HG02840 (cell line): ENCODE measurements around the gene SCGB2A2.

ENCODE experiments used
- ATAC-seq: cut with Tn5 transposase; IDR thresholded peaks from one replicate; pipeline ENCODE4 v1.9.1; 2021; ENCODE audit warnings: mild to moderate bottlenecking, moderate library complexity, moderate number of reproducible peaks; ENCODE audit not compliant: unreplicated experiment, low FRiP score

SCGB2A2 gene

GRCh38 chr11:62269654-62270278 lies at the start of gene SCGB2A2:
Gene SCGB2A2 (plus strand): TSS chr11:62270158. CDS start chr11:62270217, 59 bp downstream.
- no peak for ATAC-seq

- ATAC-seq: no peak
Measured at GRCh38 chr11:62221498-62221897, 48.5 kb upstream of the SCGB2A2 start.

- no peak for ATAC-seq
Measured at GRCh38 chr11:62223095-62223494, 46.9 kb upstream of the SCGB2A2 start.

GRCh38 chr11:62233730-62234129 lies 36.2 kb upstream of the SCGB2A2 start:
- ATAC-seq: no peak

- ATAC-seq: no peak
Measured at GRCh38 chr11:62236187-62236586, 33.8 kb upstream of the SCGB2A2 start.

GRCh38 chr11:62237499-62237898 lies 32.5 kb upstream of the SCGB2A2 start:
- no peak for ATAC-seq

- ATAC-seq: no peak
Measured at GRCh38 chr11:62238151-62238550, 31.8 kb upstream of the SCGB2A2 start.

GRCh38 chr11:62241095-62241494 lies 28.9 kb upstream of the SCGB2A2 start:
- no peak for ATAC-seq

GRCh38 chr11:62242021-62242420 lies 27.9 kb upstream of the SCGB2A2 start, which contains the start of gene SCGB1D2:
Gene SCGB1D2 (plus strand): TSS chr11:62242239. CDS start chr11:62242308, 69 bp downstream.
- ATAC-seq: no peak

- ATAC-seq: no peak
Measured at GRCh38 chr11:62245271-62245753, 24.6 kb upstream of the SCGB2A2 start.

- no peak for ATAC-seq
Measured at GRCh38 chr11:62251698-62252097, 18.3 kb upstream of the SCGB2A2 start.

GRCh38 chr11:62253999-62254542 lies 15.9 kb upstream of the SCGB2A2 start:
- no peak for ATAC-seq

GRCh38 chr11:62256281-62256680 lies 13.7 kb upstream of the SCGB2A2 start:
- no peak for ATAC-seq

GRCh38 chr11:62260261-62260953 lies 9.6 kb upstream of the SCGB2A2 start:
- no peak for ATAC-seq

- ATAC-seq: no peak
Measured at GRCh38 chr11:62264004-62264403, 6.0 kb upstream of the SCGB2A2 start.

- ATAC-seq: no peak
Measured at GRCh38 chr11:62266558-62266957, 3.4 kb upstream of the SCGB2A2 start.

GRCh38 chr11:62267050-62267449 lies 2.9 kb upstream of the SCGB2A2 start:
- ATAC-seq: no peak

- ATAC-seq: no peak
Measured at GRCh38 chr11:62267576-62267975, 2.4 kb upstream of the SCGB2A2 start.

GRCh38 chr11:62273284-62273683 lies 3.3 kb downstream of the SCGB2A2 start:
- ATAC-seq: no peak

GRCh38 chr11:62273789-62274275 lies 3.9 kb downstream of the SCGB2A2 start:
- ATAC-seq: no peak

GRCh38 chr11:62280452-62280851 lies 10.5 kb downstream of the SCGB2A2 start:
- no peak for ATAC-seq
